Adrenal gland (tissue), 12 donors: ENCODE data around the gene ANKRD33B. TPM values are rescaled to one million over a fixed set of nuclear protein-coding genes. Genes with fewer than 3 reads are reported as not detected.

Source experiments
- DNase-seq, 7 donors: peaks; one replicate each; pipeline ENCODE4 v3.0.0-alpha.2; 2019 to 2020
- H3K27ac ChIP-seq, 5 donors: fragments of 200-600 bp; sonication (generic) in 4 of 5; 1 replicate in 3 of 5; 2 replicates in 2 of 5; pipeline versions ENCODE4 v1.5.1 to v1.8.0; 2016 to 2020; ENCODE audit warnings: mild to moderate bottlenecking in 1 of 5
- H3K27me3 ChIP-seq: fragments of 200-600 bp; 2 replicates; pipeline ENCODE4 v1.8.0; 2021
- H3K36me3 ChIP-seq, 2 donors: fragments of 200-600 bp; replicated peaks in 1 of 2; 1 replicate in 1 of 2; 2 replicates in 1 of 2; pipeline versions ENCODE4 v1.5.1 to v1.8.0; 2018 to 2022
- H3K4me1 ChIP-seq, 2 donors: fragments of 200-600 bp; replicated peaks in 1 of 2; 1 replicate in 1 of 2; 2 replicates in 1 of 2; pipeline versions ENCODE4 v1.5.1 to v1.8.0; 2018 to 2021
- H3K4me3 ChIP-seq, 4 donors: fragments of 200-600 bp; sonication (generic) in 3 of 4; one replicate each; pipeline ENCODE4 v1.5.1; 2016 to 2018
- H3K9me3 ChIP-seq, 3 donors: fragments of 200-600 bp; sonication (generic) in 1 of 3; replicated peaks in 1 of 3; 1 replicate in 2 of 3; 2 replicates in 1 of 3; pipeline versions ENCODE4 v1.5.1 to v1.8.0; 2016 to 2021
- POLR2A ChIP-seq, 2 donors: fragments of 450-650 bp; IDR thresholded peaks; one replicate each; pipeline ENCODE4 v1.6.1; 2017; ENCODE audit warnings: antibody characterized with exemption in 2 of 2, mild to moderate bottlenecking in 2 of 2, moderate library complexity in 1 of 2
- WGBS, 4 donors: extraction: QIAGEN DNeasy Blood & Tissue Kit in 2 of 4; methylation state at CpG; one replicate each; pipeline versions ENCODE4 v1.1.5 to v1.1.7; 2013 to 2017; 5-methylcytosine and 5-hydroxymethylcytosine counted together
- intact Hi-C, 2 donors: fragments of 100-400 bp; cut with DNase I; formaldehyde crosslinking; loops; one replicate each; pipeline versions ENCODE4 v1.14.1 to v1.15.0; 2022 to 2023
- polyA plus RNA-seq, 3 donors: library from polyadenylated mRNA; stranded (reverse); fragments of 200-250 nt in 2 of 3; fragments of 350-450 nt in 1 of 3; fragmentation: Illumina TruSeq in 1 of 3; extraction: RNeasy Lipid Tissue Mini Kit (QIAGEN cat#74804) in 1 of 3; gene quantifications; one replicate each; pipeline ENCODE4 v1.2.3, GENCODE V29; 2013 to 2014
- total RNA-seq, 9 donors: library from RNA; depleted of rRNA in 4 of 9; stranded (reverse); fragments of >200 nt in 4 of 9; fragments of 120-200 nt in 1 of 9; fragmentation: NEBNext Ultra II Directional in 1 of 9; extraction: Animal tissue kit (Norgen Biotek cat#: 25700) in 1 of 9; gene quantifications; one replicate each; pipeline versions ENCODE4 v1.1.0 to v1.2.4, GENCODE V29; 2013 to 2023
- TF ChIP-seq, protein P1 (sequence below), 6 experiments: fragments of 450-650 bp in 4 of 6; fragments of 200-600 bp in 2 of 6; sonication (generic) in 1 of 6; IDR thresholded peaks; 1 replicate in 5 of 6; 2 replicates in 1 of 6; pipeline versions ENCODE4 v1.5.1 to v1.8.0; 2016 to 2021; ENCODE audit warnings: antibody characterized with exemption in 6 of 6, mild to moderate bottlenecking in 2 of 6, moderate library complexity in 1 of 6
- donor health status: healthy with polysubstance abuse.
- donor health status: Bipolar disorder and iron deficiency.
- donor health status: DM: yes; HTN: yes; CAD: no.
- donor health status: DM: no; HTN: no; CAD: no.
- donor health status: DM: no; HTN: no; CAD: no.
- donor health status: DM: yes; HTN: yes; CAD: no.

ANKRD33B gene
- total and polyA plus RNA-seq, 12 donors: 0.14 to 0.69 (median 0.23) TPM

DNA sequence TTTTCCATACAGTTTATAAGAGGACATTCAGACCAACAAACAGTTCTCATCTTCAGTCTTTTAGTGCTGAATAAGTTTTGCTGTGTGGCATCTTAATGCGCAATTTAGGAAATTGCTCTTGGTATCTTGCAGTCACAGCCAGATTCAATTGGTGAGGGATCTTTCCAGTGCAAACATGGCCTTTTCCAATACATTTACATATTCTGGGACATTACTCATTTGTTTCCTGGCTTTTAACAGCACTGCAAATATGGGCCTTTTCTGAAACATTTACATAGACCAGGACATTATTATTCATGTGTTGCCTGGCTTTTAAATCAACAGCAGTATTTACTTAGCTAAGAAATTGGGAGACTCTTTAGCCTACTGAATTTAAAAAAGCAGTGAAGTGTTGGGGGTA, 22.7 kb downstream of the ANKRD33B start:
- no peaks in the 10 kb centered on the region for H3K4me1 ChIP-seq
- peaks cover 6% of the 10 kb centered on the region for H3K27me3 ChIP-seq
- 92 to 97% (median 95%) methylated on average over 1 of the region's 1 CpG for WGBS, 4 donors
- no peaks in the 10 kb centered on the region for H3K36me3 ChIP-seq
- H3K27ac ChIP-seq: no peak overlapping the region
- H3K9me3 ChIP-seq: no peaks in the 10 kb centered on the region
- DNase-seq: no peak
- intact Hi-C loops: no loop called here
- no peak for TF ChIP-seq POLR2A (IDR thresholded peaks at IDR 0.05)
- no peak overlapping the region for H3K4me3 ChIP-seq

DNA sequence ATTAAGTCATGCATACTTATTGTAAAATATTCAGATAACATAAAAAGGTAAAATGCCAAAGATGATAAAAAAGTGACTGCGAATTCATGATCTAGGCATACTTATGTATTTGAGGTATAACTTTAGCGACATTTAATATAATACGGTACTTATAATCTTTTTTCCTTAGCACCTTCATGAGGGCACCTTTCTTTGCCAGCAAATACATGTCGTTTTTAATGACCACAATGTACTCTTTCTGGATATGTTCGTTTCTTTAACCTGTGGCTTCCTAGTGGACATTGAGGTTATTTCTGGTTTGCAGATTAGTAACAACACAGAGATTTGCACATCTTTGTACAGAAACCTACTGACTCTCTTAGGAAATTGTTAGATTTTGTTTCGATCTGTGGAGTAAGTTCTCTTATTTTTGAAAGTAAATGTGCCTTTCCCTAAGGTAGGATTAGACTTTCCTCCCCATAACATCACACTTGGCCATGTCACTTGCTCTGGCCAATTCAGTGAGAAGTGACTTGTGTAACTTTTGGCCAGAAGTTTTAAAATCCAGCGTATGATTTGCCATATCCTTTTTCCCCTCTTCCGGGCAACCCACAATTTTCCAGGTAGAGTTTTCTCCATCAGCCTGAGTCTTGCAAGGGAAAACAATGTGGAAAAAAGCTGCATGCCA, 24.4 kb downstream of the ANKRD33B start:
- no peak overlapping the region for H3K27ac ChIP-seq
- intact Hi-C loops: no loop called here
- H3K9me3 ChIP-seq: no peaks in the 10 kb centered on the region
- no peak for DNase-seq
- H3K27me3 ChIP-seq: peaks cover 6% of the 10 kb centered on the region
- WGBS, 4 donors: 74 to 83% (median 78%) methylated on average over 8 of the region's 8 CpGs
- no peaks in the 10 kb centered on the region for H3K36me3 ChIP-seq
- no peak overlapping the region for H3K4me3 ChIP-seq
- TF ChIP-seq POLR2A (IDR thresholded peaks at IDR 0.05): no peak
- TF ChIP-seq, protein P1, sequence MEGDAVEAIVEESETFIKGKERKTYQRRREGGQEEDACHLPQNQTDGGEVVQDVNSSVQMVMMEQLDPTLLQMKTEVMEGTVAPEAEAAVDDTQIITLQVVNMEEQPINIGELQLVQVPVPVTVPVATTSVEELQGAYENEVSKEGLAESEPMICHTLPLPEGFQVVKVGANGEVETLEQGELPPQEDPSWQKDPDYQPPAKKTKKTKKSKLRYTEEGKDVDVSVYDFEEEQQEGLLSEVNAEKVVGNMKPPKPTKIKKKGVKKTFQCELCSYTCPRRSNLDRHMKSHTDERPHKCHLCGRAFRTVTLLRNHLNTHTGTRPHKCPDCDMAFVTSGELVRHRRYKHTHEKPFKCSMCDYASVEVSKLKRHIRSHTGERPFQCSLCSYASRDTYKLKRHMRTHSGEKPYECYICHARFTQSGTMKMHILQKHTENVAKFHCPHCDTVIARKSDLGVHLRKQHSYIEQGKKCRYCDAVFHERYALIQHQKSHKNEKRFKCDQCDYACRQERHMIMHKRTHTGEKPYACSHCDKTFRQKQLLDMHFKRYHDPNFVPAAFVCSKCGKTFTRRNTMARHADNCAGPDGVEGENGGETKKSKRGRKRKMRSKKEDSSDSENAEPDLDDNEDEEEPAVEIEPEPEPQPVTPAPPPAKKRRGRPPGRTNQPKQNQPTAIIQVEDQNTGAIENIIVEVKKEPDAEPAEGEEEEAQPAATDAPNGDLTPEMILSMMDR (IDR thresholded peaks at IDR 0.05): no peak
- H3K4me1 ChIP-seq: no peaks in the 10 kb centered on the region

DNA sequence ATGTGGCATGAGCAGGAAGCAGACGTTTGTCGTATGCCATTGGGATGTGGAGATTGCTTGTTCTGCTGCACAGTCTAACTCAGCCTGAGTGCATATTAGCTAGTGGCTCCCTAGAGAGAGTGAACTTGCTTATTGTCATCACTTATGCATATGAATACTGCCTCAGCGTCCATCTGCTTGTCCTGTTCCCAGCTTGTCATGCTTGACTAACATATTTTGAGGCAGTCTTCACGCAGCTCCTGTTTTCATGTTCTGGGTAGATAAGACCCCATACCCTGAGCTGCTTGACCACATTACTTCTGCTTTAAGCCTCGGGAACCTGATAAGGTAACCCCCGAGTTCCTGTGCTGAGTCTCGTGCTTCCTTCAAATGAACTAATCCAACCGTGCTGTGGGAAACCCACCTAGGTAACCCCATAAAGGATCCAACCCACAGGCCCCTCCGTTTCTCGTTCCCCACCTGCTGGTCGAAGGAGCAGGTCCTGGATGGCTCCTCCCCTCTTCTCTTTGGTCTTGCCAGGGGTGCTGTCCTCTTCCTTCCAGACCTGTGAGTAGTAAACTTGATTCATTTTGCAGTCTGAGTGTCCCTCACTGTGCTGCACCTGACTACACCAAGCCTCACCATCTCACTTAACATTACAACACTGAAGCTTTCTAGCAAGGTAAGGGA, 25.0 kb downstream of the ANKRD33B start:
- peak in 1 of 7 donors; percentile 35 for DNase-seq
- Histone ChIP-seq H3K4me1 (no peaks in the 10 kb centered on the region), H3K27ac (no peak overlapping the region), H3K9me3 (no peaks in the 10 kb centered on the region), H3K36me3 (no peaks in the 10 kb centered on the region), H3K4me3 (no peak overlapping the region), H3K27me3 (peaks cover 3% of the 10 kb centered on the region)
- TF ChIP-seq, protein P1 (IDR thresholded peaks at IDR 0.05): no peak
- TF ChIP-seq POLR2A (IDR thresholded peaks at IDR 0.05): no peak
- 55 to 69% (median 63%) methylated on average over 11 of the region's 11 CpGs for WGBS, 4 donors
- intact Hi-C loops: no loop called here

DNA sequence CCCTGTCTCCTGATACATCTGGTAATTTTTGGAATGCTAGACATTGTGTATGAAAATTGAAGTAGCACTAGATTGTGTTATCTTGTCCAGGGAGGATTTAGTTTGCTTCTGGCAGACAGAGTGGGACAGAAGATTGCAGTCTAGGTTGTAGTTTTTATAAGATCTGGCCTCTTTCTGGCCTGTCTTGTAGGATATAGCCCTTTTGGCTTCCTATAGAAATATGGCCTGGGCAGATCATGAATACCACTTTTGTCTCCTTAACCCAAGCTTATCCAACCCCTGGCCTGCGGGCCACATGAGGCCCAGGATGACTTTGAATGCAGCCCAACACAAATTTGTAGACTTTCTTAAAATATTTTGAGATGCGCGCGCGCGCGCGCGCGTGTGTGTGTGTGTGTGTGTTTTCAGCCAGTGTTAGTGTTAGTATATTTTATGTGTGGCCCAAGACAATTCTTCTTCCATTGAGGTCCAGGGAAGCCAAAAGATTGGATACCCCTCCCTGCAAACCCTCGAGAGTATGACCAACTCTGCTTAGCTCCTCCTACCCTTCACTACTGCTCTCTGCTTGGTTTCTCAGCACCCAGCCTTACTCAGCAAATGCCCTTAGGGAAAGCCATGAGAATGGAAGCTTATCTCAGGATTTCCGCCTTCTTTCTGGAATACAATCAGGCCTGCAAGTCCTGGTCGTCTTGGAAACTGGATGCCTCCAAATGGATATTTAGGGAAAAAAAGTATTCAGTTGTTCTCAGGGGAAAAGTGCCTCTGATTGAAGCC, 26.5 kb downstream of the ANKRD33B start:
- no peak for TF ChIP-seq POLR2A (IDR thresholded peaks at IDR 0.05)
- TF ChIP-seq, protein P1 (IDR thresholded peaks at IDR 0.05): no peak
- intact Hi-C loops: no loop called here
- WGBS, 4 donors: 69 to 80% (median 75%) methylated on average over 10 to 13 of the region's 13 CpGs

More for the DNA sequence above, 26.5 kb downstream of the ANKRD33B start:
- H3K36me3 ChIP-seq: no peaks in the 10 kb centered on the region
- no peaks in the 10 kb centered on the region for H3K27me3 ChIP-seq
- H3K4me1 ChIP-seq: no peaks in the 10 kb centered on the region
- no peaks in the 10 kb centered on the region for H3K9me3 ChIP-seq
- H3K27ac ChIP-seq: no peak overlapping the region
- peak in 1 of 7 donors; percentile 30 for DNase-seq
- H3K4me3 ChIP-seq: no peak overlapping the region
